ENCODE measurements around the gene CIRBP. TPM values are rescaled to one million over a fixed set of nuclear protein-coding genes. Genes with fewer than 3 reads are reported as not detected.

The CIRBP gene
- total RNA-seq, 1 donor from 2014 or later, result 184 TPM

Other genes starting within 250 kb of the CIRBP start
- gene TMEM259, start 248.2 kb upstream of the CIRBP start, total RNA-seq, result 155 and 173 TPM in 2 replicates
- not detected in 2 replicates for gene RNU6-2, start 247.8 kb upstream of the CIRBP start, total RNA-seq
- gene CNN2, start 242.7 kb upstream of the CIRBP start, total RNA-seq, result 781 and 819 TPM in 2 replicates
- gene ABCA7, start 229.2 kb upstream of the CIRBP start, total RNA-seq, result 14.3 and 18.4 TPM in 2 replicates
- 2.7 and 3.0 TPM in 2 replicates for gene ARHGAP45, start 202.2 kb upstream of the CIRBP start, total RNA-seq
- gene POLR2E, start 174.0 kb upstream of the CIRBP start, total RNA-seq, result 180 and 207 TPM in 2 replicates
- gene GPX4, start 165.3 kb upstream of the CIRBP start, total RNA-seq, result 294 and 325 TPM in 2 replicates
- 39.3 and 43.2 TPM in 2 replicates for gene SBNO2, start 95.1 kb upstream of the CIRBP start, total RNA-seq
- 61.6 and 67.9 TPM in 2 replicates for gene STK11, start 63.6 kb upstream of the CIRBP start, total RNA-seq
- gene CBARP, start 31.3 kb upstream of the CIRBP start, total RNA-seq, result 18.8 and 19.8 TPM in 2 replicates
- 154 and 170 TPM in 2 replicates for gene ATP5F1D, start 27.6 kb upstream of the CIRBP start, total RNA-seq
- 119 and 141 TPM in 2 replicates for gene MIDN, start 20.7 kb upstream of the CIRBP start, total RNA-seq
- 50.5 and 50.8 TPM in 2 replicates for gene FAM174C, start 6.2 kb downstream of the CIRBP start, total RNA-seq
- gene EFNA2, start 16.5 kb downstream of the CIRBP start, total RNA-seq, result 7.0 and 8.4 TPM in 2 replicates
- gene NDUFS7, start 114.6 kb downstream of the CIRBP start, total RNA-seq, result 64.0 and 67.3 TPM in 2 replicates
- gene GAMT, start 132.2 kb downstream of the CIRBP start, total RNA-seq, result 34.1 and 35.9 TPM in 2 replicates
- gene DAZAP1, start 138.3 kb downstream of the CIRBP start, total RNA-seq, result 94.7 and 108 TPM in 2 replicates
- 973 and 1,045 TPM in 2 replicates for gene RPS15, start 169.1 kb downstream of the CIRBP start, total RNA-seq
- 5.5 and 7.1 TPM in 2 replicates for gene APC2, start 180.8 kb downstream of the CIRBP start, total RNA-seq
- gene C19orf25, start 209.9 kb downstream of the CIRBP start, total RNA-seq, result 30.2 and 32.4 TPM in 2 replicates
- 2.7 and 3.9 TPM in 2 replicates for gene PCSK4, start 221.0 kb downstream of the CIRBP start, total RNA-seq
- 5.7 and 6.6 TPM in 2 replicates for gene REEP6, start 221.8 kb downstream of the CIRBP start, total RNA-seq
- gene ADAMTSL5, start 243.7 kb downstream of the CIRBP start, total RNA-seq, result 4.7 and 5.5 TPM in 2 replicates

Data from astrocyte (in vitro differentiated cells and primary cell).